Effector memory CD4-positive, alpha-beta T cell (primary cell): Measurements from ENCODE around the gene KCNB1.

ENCODE experiments used
- DNase-seq, 3 donors: peaks; one replicate each; pipeline ENCODE4 v3.0.0-alpha.2; 2020
- H3K27ac ChIP-seq: 2 replicates; pipeline ENCODE4 v1.7.0; 2013; ENCODE audit warnings: mild to moderate bottlenecking, low read length, moderate library complexity; ENCODE audit not compliant: insufficient read depth, poor library complexity, severe bottlenecking
- H3K27me3 ChIP-seq: replicated peaks from 2 replicates; pipeline ENCODE4 v1.7.0; 2013; ENCODE audit warnings: mild to moderate bottlenecking, low read length; ENCODE audit not compliant: insufficient read depth, control insufficient read depth, poor library complexity, severe bottlenecking
- H3K36me3 ChIP-seq: 2 replicates; pipeline ENCODE4 v1.7.0; 2013; ENCODE audit warnings: mild to moderate bottlenecking, low read length, moderate library complexity; ENCODE audit not compliant: control insufficient read depth, insufficient read depth
- H3K4me1 ChIP-seq: 2 replicates; pipeline ENCODE4 v1.7.0; 2013; ENCODE audit warnings: low read length, mild to moderate bottlenecking; ENCODE audit not compliant: control insufficient read depth, insufficient read depth, poor library complexity, severe bottlenecking
- H3K4me3 ChIP-seq: 2 replicates; pipeline ENCODE4 v1.7.0; 2013; ENCODE audit warnings: low read length, low read depth, mild to moderate bottlenecking; ENCODE audit not compliant: insufficient read depth, poor library complexity, severe bottlenecking
- H3K9me3 ChIP-seq: 2 replicates; pipeline ENCODE4 v1.7.0; 2013; ENCODE audit warnings: mild to moderate bottlenecking, low read length, moderate library complexity; ENCODE audit not compliant: control insufficient read depth

KCNB1 gene

DNA sequence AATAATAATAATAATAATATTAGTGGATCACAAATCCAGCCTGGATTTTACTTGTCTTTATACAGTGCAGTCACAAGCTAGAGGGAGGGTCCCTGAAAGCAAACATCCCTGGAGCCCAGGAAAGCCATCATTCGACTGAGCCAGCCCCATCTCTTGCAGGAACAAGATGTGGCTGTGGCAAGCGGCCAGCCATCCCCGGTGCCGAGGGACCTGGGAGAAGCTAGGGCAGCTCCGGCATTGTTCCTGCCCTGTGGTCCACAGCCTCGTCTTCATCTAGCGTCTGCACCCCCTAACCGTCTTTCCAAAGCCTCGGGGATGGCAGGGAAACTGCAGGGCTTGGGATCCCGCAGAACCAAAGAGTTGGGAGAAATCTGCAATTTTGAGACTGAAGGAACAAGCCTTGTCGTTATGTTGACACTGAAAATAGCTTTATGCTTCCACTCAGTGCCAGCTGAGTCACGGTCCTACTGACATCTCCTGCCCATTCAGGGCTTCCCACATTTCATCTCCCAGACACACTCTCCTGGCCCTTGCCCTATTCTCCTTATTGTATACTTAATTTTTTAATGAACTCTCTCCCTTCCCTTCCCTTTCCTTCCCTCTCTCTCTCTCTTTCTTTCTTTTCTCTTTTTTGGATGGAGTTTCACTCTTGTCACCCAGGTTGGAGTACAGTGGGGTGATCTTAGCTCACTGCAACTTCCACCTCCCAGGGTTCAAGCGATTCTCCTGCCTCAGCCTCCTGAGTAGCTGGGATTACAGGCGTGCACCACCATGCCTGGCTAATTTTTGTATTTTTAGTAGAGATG, 142.1 kb downstream of the KCNB1 start:
- no peak overlapping the region for H3K4me3 ChIP-seq
- no peak for DNase-seq
- no peaks in the 10 kb centered on the region for H3K36me3 ChIP-seq
- H3K27ac ChIP-seq, result no peak overlapping the region
- no peaks in the 10 kb centered on the region for H3K9me3 ChIP-seq
- peaks cover 4% of the 10 kb centered on the region for H3K27me3 ChIP-seq
- H3K4me1 ChIP-seq, result no peaks in the 10 kb centered on the region

DNA sequence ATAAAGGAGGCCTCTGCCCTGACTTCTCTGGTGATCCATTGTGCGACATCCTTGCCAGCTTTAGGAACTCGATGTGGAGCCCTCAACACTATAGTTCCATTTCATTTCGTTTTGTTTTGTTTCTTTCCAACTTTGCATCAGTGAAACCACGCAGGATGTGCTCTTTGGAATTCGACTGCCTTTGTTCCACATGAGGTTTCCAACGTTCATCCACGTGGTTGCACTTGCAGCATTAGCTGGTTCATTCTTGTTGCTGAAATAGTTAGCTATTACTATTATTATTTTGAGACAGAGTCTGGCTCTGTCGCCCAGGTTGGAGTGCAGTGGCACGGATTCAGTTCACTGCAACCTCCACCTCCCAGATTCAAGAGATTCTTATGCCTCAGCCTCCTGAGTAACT, 143.3 kb downstream of the KCNB1 start:
- Histone ChIP-seq H3K27ac (no peak overlapping the region), H3K9me3 (no peaks in the 10 kb centered on the region), H3K4me3 (no peak overlapping the region), H3K4me1 (no peaks in the 10 kb centered on the region), H3K27me3 (no peaks in the 10 kb centered on the region), H3K36me3 (no peaks in the 10 kb centered on the region)
- no peak for DNase-seq

DNA sequence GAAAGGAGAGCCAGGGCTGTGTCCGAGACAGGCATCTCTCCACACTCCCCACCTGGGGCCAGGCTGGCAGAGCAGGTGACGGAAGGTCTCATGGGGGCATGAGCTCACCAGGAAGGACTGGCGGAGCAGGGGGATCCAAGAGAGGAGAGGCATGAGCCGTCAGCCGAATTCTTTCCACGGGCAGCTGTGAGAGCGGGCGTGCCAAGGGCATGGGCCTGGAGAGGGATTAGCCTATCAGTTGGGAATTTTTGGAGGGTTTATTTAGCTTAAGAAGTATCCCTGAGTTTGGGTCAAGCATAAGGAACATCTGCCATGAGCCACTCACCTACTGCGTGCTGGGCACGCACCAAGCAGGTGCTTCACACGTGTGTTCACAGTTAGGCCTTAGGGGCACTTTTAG, 144.4 kb downstream of the KCNB1 start:
- no peak for DNase-seq
- Histone ChIP-seq H3K27me3 (peaks cover 4% of the 10 kb centered on the region), H3K4me1 (no peaks in the 10 kb centered on the region), H3K9me3 (no peaks in the 10 kb centered on the region), H3K36me3 (no peaks in the 10 kb centered on the region), H3K4me3 (no peak overlapping the region), H3K27ac (no peak overlapping the region)

DNA sequence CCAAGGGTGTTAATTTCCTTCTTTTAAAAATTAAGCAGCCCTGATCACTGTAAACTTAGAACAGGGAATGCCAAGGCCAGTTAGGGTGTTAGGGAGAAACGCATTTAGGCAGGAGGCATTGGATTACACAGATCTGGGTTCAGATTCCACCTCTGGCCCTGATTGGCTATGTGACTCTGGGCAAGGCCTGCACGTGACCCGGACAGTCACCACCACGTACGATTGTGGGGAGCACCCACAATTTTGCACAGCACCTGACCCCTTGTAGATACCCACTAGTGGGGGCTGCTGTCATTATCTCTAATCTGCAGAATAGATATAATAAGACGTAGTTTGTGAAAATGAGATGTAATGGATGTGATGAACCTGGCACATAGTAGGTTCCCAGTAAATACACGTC, 145.1 kb downstream of the KCNB1 start:
- no peak for DNase-seq
- Histone ChIP-seq H3K36me3 (no peaks in the 10 kb centered on the region), H3K27me3 (peaks cover 4% of the 10 kb centered on the region), H3K4me3 (no peak overlapping the region), H3K9me3 (no peaks in the 10 kb centered on the region), H3K27ac (no peak overlapping the region), H3K4me1 (no peaks in the 10 kb centered on the region)

DNA sequence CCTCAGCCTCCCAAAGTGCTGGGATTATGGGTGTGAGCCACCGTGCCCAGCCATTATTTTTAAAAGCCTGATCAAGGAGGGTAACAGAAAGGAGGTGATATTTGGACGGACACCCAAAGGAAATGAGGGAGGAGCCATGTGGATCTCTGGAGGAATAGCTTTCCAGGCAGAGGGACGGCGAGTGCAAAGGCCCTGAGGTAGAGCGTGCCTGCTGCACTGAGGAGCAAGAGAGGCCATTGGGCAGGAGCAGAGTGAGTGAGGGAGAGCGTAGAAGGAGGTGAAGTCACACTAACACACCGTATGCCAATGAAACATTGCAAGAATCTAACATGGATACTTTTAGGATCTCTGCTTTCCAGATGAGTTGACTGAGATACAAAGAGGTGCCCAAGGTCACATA, 145.7 kb downstream of the KCNB1 start:
- H3K4me1 ChIP-seq, result no peaks in the 10 kb centered on the region

DNA sequence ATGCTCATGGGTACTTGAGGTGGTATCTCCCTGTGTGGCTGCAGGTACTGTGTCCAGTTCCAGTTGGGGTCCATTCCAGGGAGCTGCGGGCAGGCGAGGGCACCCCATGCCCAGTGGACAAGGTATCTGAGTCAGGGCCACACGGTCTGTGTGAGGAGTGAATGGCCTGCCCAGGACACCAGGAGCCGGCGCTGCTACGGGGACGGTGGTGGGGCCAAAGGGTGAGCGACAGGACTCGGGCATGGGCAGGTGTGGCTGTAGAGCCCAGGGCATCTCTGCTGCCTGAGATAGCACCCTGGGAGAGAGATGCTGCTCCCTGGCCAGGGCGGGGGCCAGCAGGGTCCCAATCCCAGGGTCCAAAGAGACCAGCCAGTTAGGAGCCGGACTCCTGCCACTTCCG, 147.0 kb downstream of the KCNB1 start:
- Histone ChIP-seq H3K27me3 (peaks cover 4% of the 10 kb centered on the region), H3K36me3 (no peaks in the 10 kb centered on the region), H3K4me1 (no peaks in the 10 kb centered on the region), H3K4me3 (no peak overlapping the region), H3K27ac (no peak overlapping the region), H3K9me3 (no peaks in the 10 kb centered on the region)
- no peak for DNase-seq

More for the DNA sequence above, 145.7 kb downstream of the KCNB1 start:
- H3K9me3 ChIP-seq, result no peaks in the 10 kb centered on the region
- H3K27me3 ChIP-seq, result peaks cover 4% of the 10 kb centered on the region
- H3K4me3 ChIP-seq, result no peak overlapping the region
- H3K36me3 ChIP-seq, result no peaks in the 10 kb centered on the region
- no peak for DNase-seq
- H3K27ac ChIP-seq, result no peak overlapping the region

DNA sequence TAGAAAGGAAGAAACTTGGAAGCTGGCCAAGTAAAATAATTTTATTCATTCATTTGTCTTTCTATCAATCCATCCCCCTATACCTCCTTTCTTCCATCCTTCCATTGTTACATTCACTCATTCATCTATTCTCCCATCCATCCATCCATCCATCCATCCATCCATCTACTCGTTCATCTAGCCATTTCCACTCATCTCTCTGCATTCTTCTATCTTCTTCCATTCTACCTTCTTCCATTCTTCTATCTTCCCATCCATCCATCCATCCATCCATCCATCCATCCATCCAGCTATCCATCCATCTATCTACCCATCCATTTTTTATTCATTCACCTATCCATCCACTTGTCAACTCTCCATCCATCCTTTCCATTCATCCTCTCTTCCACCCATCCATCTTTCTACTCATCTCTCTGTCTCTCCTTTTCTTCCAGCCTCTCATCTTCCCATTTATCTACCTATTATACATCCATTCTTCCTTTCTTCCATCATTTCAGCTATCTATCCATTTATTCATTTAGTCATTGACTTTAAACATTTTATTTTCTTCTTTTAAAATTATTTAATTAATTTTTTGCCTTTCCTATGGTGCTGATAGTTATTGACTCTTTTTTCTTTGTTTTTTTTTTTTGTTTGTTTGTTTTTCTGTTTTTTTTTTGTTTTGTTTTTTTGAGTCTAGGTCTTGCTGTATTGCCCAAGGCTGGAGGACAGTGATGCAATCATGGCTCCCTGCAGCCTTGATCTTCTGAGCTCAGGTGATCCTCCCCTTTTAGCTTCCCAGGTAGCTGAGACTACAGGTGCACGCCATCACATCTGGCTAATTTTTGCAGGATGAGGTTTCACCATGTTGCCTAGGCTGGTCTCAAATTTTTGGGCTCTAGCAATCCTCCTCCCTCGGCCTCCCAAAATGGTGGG, 151.5 kb downstream of the KCNB1 start:
- H3K4me3 ChIP-seq, result no peak overlapping the region
- no peak for DNase-seq
- peaks cover 4% of the 10 kb centered on the region for H3K27me3 ChIP-seq
- no peaks in the 10 kb centered on the region for H3K9me3 ChIP-seq
- no peak overlapping the region for H3K27ac ChIP-seq
- H3K4me1 ChIP-seq, result no peaks in the 10 kb centered on the region
- H3K36me3 ChIP-seq, result no peaks in the 10 kb centered on the region

DNA sequence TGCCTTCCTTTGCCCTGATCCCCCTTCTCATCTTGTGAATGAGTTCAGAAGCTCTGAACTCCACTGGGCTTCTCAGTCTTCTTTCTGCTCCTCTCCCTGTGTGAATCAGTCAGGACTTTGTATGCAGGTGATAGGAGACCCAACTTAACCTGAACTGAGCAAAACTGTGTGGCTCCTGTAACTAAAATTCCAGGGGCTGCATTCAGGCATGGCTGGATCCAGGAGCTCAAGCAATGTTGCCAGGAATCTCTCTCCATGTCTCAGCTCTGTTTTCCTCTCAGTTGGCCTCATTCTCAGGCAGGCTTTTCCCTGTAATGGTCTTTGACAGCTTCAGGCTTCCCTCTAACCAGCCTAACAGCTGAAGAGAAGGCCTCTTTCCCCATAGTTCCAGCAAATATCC, 153.7 kb downstream of the KCNB1 start:
- no peak overlapping the region for H3K27ac ChIP-seq
- no peaks in the 10 kb centered on the region for H3K4me1 ChIP-seq
- no peaks in the 10 kb centered on the region for H3K9me3 ChIP-seq
- no peaks in the 10 kb centered on the region for H3K36me3 ChIP-seq
- H3K27me3 ChIP-seq, result peaks cover 3% of the 10 kb centered on the region
- no peak overlapping the region for H3K4me3 ChIP-seq
- DNase-seq, result no peak

DNA sequence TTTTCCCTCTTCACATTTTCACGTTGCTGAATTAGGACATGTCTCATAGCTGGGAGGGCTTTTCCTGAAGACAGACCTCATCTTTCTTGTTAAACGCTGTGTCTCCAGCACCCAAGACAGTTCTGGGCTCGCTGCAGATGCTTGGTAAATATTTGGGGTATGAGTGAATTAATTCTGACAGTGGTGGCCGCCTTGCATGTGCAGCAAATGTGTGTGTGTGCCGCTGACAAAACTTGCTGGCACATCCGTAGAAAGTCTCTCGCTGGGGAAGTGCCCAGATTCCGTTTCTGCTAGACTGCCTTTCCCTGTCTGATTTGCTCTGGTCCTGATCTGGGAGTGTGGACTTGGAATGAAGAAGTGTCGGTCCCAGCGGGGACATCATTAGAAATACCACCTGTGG, 156.4 kb downstream of the KCNB1 start:
- Histone ChIP-seq H3K4me3 (no peak overlapping the region), H3K27ac (no peak overlapping the region), H3K27me3 (no peaks in the 10 kb centered on the region), H3K4me1 (no peaks in the 10 kb centered on the region), H3K9me3 (no peaks in the 10 kb centered on the region), H3K36me3 (no peaks in the 10 kb centered on the region)
- DNase-seq, result no peak

DNA sequence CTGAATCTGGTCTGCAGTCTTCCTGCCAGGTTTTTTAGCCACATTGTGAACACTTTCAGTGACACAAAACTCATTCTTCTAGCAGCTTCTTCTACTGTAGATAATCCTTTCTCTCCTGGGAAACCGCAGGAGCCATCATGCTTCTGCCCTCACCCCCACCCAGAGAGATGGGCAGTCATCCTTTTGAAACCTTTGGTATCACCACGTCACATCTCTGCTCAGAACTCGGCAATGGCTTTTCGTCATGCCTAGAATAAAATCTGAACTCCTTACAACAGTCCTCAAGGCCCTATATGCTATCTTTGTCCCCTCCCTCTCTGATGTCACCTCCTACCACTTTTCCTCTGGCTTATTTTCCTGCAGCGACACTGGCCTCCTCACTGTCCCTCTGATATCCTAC, 158.2 kb downstream of the KCNB1 start:
- no peak overlapping the region for H3K27ac ChIP-seq
- H3K9me3 ChIP-seq, result no peaks in the 10 kb centered on the region
- H3K36me3 ChIP-seq, result no peaks in the 10 kb centered on the region
- H3K4me3 ChIP-seq, result no peak overlapping the region
- DNase-seq, result no peak
- peaks cover 13% of the 10 kb centered on the region for H3K27me3 ChIP-seq
- peaks cover 1% of the 10 kb centered on the region for H3K4me1 ChIP-seq
